Measurements from ENCODE around the gene PGGHG. TPM values are rescaled to one million over a fixed set of nuclear protein-coding genes. Genes with fewer than 3 reads are reported as not detected.
A peak's percentile ranks its signal among the peaks of the same experiment; 100 is the strongest.
"Not testable (repeated sequence)": the region's sequence is repeated elsewhere in the genome, so short reads cannot be mapped to it uniquely, and the experiment has no call there.

The PGGHG gene
- polyA plus RNA-seq, 3 donors, result 21.5 to 27.7 (median 22.2) TPM

- DNase-seq, result not testable (repeated sequence)
Measured at GRCh38 chr11:268716-269145, 20.2 kb upstream of the PGGHG start.

DNA sequence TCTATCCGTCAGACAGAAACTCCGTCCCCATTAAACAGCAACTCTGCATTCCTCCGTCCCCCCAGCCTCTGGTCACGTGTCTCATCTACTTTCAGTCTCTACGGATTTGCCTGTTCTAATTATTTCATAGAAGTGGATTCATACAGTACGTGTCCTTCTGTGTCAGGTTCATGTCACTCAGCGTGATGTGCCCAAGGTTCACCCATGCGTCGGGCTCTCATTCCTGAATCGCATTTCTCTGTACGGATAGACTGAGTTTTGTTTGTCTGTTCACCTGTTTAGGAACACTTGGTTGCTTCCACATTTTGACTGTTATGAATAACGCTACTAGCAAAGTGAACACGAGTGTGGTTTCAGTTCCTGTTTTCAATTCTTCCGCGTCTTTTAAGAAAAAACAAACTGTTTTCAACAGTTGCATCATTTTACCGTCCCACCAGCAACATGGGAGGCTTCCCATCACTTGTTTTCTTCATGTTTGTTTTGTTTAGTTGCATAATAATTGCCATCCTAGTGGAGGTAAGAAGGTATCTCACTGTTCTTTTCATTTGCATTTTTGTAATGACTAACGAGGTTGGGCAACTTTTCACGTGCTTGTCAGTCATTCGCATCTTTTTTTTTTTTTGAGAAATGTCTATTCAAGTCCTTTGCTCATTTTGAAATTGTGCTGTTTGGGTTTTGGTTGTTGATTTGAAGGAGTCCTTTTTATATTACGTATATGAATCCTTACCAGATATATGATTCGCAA, 19.6 kb upstream of the PGGHG start:
- no peak for DNase-seq

- DNase-seq, result no peak
Measured at GRCh38 chr11:270451-271318, 18.2 kb upstream of the PGGHG start.

DNA sequence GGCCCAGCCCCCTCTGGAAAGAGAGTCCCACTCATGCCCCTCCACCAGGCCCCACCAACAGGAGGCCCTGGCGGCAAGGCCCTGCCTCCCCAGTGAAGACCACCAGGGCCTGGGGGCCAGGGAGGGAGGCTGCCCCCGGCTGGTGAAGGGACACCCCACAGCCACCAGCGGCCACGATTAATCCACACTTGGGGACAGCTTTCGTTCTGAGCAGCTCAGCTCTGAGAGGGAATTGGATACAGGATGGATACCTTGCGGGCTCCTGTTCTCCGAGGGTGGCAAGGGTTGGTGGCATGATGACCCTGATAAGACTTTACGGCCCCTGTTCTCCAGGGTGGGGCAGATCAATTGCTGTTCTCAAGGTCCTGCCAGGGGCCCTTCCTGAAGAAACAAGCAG, 17.6 kb upstream of the PGGHG start:
- no peak for DNase-seq

GRCh38 chr11:272195-272930, 16.6 kb upstream of the PGGHG start:
- no peak for DNase-seq

GRCh38 chr11:272931-273198, 16.1 kb upstream of the PGGHG start:
- DNase-seq, result no peak

GRCh38 chr11:276219-276618, 12.7 kb upstream of the PGGHG start:
- no peak for DNase-seq

GRCh38 chr11:278001-278951, 10.7 kb upstream of the PGGHG start, which contains the start of gene NLRP6:
Gene NLRP6, plus strand, starts transcription at chr11:278407. Its CDS starts 163 bp downstream, at chr11:278570.
- no peak for DNase-seq

GRCh38 chr11:279040-279965, 9.6 kb upstream of the PGGHG start:
- no peak for DNase-seq

DNA sequence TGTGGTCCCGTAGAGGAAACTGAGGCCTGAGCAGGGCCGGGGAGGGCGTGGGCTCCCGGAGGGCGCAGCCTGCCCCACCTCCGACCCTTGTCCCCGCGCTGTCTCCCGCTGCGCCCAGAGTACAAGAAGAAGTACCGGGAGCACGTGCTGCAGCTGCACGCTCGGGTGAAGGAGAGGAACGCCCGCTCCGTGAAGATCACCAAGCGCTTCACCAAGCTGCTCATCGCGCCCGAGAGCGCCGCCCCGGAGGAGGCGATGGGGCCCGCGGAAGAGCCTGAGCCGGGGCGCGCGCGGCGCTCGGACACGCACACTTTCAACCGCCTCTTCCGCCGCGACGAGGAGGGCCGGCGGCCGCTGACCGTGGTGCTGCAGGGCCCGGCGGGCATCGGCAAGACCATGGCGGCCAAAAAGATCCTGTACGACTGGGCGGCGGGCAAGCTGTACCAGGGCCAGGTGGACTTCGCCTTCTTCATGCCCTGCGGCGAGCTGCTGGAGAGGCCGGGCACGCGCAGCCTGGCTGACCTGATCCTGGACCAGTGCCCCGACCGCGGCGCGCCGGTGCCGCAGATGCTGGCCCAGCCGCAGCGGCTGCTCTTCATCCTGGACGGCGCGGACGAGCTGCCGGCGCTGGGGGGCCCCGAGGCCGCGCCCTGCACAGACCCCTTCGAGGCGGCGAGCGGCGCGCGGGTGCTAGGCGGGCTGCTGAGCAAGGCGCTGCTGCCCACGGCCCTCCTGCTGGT, 8.8 kb upstream of the PGGHG start:
- DNase-seq, result no peak

- no peak for DNase-seq
Measured at GRCh38 chr11:280706-281485, 8.0 kb upstream of the PGGHG start.

GRCh38 chr11:281486-282161, 7.3 kb upstream of the PGGHG start:
- DNase-seq, result no peak

DNA sequence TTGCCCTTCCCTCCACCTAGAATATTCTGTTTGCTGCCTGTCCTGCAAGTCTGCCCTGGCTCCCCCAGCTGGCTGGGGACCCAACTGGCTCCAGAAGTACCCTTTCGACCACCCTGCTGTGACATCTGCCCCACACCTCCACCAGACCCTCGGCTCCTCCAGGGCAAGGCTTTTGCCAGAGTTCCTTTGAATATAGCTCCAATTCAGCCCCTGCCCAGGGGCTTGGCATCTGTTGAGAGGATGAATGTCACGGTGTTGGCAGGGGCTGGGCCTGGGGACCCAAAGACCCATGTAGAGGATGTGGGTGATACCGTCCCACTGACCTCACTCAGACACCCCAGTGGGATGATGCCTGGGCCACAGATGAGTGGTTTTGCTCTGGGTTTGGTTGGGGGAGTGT, 6.8 kb upstream of the PGGHG start:
- DNase-seq, result no peak

DNA sequence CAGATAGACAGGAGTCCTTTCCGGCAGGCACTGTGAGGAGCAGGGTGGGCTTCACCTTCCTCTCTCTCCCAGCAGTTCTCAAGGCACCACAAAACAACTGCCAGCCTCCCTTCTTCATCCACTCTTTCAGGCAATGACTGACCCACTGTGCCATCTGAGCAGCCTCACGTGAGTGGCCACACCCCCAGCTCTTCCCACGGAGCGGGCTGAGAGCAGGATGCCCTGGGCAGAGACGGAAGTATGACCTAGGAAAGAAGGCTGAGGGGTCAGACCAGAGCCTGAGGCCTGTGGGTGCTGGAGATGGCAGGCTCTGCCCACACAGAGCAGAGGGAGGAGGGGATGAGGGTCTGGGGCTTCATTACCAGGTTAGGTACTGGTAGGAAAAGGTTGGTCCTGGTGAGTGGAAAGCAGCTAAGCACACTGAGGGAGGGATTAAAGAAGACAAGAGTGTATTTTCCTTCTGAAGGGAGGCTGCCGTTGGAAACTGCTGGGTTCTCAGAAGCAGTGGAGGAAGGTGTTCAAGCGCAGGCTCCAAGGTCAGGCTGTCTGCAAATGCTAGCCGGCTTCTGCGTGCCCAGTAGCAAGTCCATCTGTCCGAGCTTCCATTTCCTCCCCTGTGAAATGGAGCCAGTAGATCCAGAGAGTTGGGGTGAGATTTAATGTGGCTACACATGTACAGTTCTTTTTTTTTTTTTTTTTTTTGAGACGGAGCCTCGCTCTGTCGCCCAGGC, 6.1 kb upstream of the PGGHG start:
- DNase-seq, result no peak

GRCh38 chr11:283405-284104, 5.4 kb upstream of the PGGHG start:
- no peak for DNase-seq

DNA sequence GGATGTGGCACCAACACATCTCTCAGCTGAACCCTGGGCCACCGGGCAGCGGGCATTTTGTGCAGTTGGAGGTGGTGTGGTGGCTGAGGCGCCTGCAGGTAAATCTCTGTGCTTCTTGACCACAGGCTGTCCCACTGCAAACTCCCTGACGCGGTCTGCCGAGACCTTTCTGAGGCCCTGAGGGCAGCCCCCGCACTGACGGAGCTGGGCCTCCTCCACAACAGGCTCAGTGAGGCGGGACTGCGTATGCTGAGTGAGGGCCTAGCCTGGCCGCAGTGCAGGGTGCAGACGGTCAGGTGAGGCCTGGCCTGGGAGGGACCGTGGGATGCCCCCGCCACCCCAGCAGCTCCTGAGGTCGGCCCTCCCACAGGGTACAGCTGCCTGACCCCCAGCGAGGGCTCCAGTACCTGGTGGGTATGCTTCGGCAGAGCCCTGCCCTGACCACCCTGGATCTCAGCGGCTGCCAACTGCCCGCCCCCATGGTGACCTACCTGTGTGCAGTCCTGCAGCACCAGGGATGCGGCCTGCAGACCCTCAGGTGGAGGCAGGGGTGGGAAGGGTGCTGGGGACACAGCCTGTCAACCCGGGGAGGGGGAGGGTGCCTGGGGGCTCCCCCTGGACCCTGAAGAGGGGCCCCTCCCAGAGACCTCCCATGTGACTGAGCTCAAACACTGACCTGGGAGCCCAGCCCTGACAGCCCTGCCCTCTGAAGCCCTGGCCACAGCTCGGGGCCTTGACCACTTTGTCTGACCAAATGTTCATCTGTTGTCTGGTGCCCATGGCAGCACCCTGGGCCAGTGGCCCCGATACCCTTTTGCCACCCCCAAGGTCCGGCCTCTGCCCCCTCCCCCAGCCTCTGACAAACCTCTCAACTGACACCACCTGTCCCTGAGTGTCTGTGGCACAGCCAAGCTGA, 4.6 kb upstream of the PGGHG start:
- peak; percentile 57 for DNase-seq

All from renal pelvis (tissue), 4 donors.